Activated CD8-positive, alpha-beta T cell treated with anti-CD3 and anti-CD28 coated beads for 36 hours (primary cell): ENCODE data around the gene UBXN10. TPM values are rescaled to one million over a fixed set of nuclear protein-coding genes. Genes with fewer than 3 reads are reported as not detected.

Experiments
- ATAC-seq: fragments of 200-7000 bp; cut with Tn5 transposase; one replicate; pipeline ENCODE4 v1.10.0; 2021; ENCODE audit warnings: mild to moderate bottlenecking, moderate library complexity
- CTCF ChIA-PET: fragments of 350-600 bp; sonication (Branson Sonifier 250); formaldehyde crosslinking; loops from one replicate; lab custom pipeline; 2021; ENCODE audit warnings: antibody characterized with exemption; lab: Charles Lee
- POLR2A ChIA-PET: fragments of 350-600 bp; sonication (Branson Sonifier 250); formaldehyde crosslinking; loops from one replicate; lab custom pipeline; 2021; ENCODE audit warnings: antibody characterized with exemption; lab: Charles Lee
- DNase-seq: peaks from one replicate; pipeline ENCODE4 v3.0.0-alpha.2; 2020
- H3K27ac Mint-ChIP-seq: one replicate; pipeline ENCODE4 v1.8.0; 2021; ENCODE audit warnings: mild to moderate bottlenecking, mixed read lengths
- H3K27me3 Mint-ChIP-seq: one replicate; pipeline ENCODE4 v1.8.0; 2021; ENCODE audit warnings: mixed read lengths
- H3K36me3 Mint-ChIP-seq: one replicate; pipeline ENCODE4 v1.8.0; 2021; ENCODE audit warnings: low read depth, mixed read lengths
- H3K4me1 Mint-ChIP-seq: one replicate; pipeline ENCODE4 v1.8.0; 2021; ENCODE audit warnings: low read depth, mixed read lengths
- H3K4me3 Mint-ChIP-seq: one replicate; pipeline ENCODE4 v1.8.0; 2021; ENCODE audit warnings: mild to moderate bottlenecking, moderate library complexity, mixed read lengths
- H3K9me3 Mint-ChIP-seq: one replicate; pipeline ENCODE4 v1.8.0; 2021; ENCODE audit warnings: mixed read lengths
- CTCF ChIP-seq: fragments of 200-600 bp; IDR thresholded peaks from one replicate; pipeline ENCODE4 v1.8.0; 2022; ENCODE audit warnings: antibody characterized with exemption, mild to moderate bottlenecking
- intact Hi-C: fragments of 100-400 bp; cut with micrococcal nuclease; formaldehyde crosslinking; loops from one replicate; pipeline ENCODE4 v1.10.0; 2022
- total RNA-seq, 2 experiments: library from RNA; stranded (reverse); gene quantifications; one replicate each; pipeline ENCODE4 v1.2.3, GENCODE V29; 2021

Gene UBXN10
- total RNA-seq, 2 experiments from 2014 or later = 0.34 to 0.45 TPM

DNA sequence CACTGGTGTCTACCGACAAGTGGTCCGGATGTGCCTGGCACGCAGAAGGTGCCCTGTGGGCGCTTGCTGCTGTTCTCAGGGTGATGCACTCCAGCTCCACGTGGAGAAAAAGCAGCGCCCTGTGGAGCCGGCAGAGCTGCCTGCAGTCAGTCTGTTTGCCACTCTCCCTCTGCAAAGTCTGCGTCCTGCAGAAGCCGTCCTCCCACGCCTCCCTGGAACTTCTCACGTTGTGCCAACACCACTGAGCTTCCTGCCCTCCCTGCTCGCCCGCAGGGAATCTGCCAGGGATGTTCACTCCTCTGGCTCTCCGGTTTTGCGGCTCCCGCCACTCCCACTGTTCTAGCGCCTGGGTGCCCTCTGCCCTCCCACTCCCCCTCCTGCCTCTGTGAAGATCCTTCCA lies 19.8 kb upstream of the UBXN10 start:
- Mint-ChIP-seq H3K9me3 (peaks cover 26% of the 10 kb centered on the region), H3K27me3 (peaks cover 2% of the 10 kb centered on the region), H3K4me3 (no peak overlapping the region), H3K27ac (no peak overlapping the region), H3K36me3 (peaks cover 5% of the 10 kb centered on the region), H3K4me1 (peaks cover under 1% of the 10 kb centered on the region)
- ChIA-PET CTCF (interaction anchor here (0.8 to 6.4 kb wide), 9 partner anchors 9 to 106 kb away, joined by 3 to 57 read pairs (median 4); no protein-coding TSS in a partner anchor), POLR2A (interaction anchor here (1.3 kb wide), 1 partner anchor 17 kb away, joined by 3 read pairs; no protein-coding TSS in a partner anchor)
- DNase-seq (no peak), ATAC-seq (no peak)
- intact Hi-C loops = no loop called here
- TF ChIP-seq CTCF = no peak

DNA sequence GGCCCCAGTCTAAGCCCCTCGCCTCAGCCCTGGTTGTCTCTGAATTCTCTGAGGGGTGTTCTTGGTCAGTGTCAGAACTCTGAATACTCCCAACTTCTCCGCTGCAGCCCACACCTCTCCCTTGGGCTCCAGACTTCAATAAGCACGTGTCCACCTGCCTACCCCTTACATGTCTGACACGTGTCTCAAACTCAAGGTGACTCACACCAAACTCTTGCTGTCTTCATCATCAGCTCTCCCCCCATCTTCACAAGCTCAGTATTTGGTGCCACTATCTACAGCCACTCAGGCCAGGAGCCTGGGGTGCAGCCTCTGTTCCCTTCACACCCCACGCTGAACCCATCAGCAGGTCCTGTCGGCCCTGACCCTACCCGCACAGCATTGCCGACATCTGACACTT lies 18.8 kb upstream of the UBXN10 start:
- DNase-seq = no peak
- intact Hi-C loops = no loop called here
- H3K27me3 Mint-ChIP-seq = peaks cover 2% of the 10 kb centered on the region
- H3K4me3 Mint-ChIP-seq = no peak overlapping the region
- H3K9me3 Mint-ChIP-seq = peaks cover 20% of the 10 kb centered on the region
- ATAC-seq = no peak
- TF ChIP-seq CTCF = no peak
- H3K27ac Mint-ChIP-seq = no peak overlapping the region
- POLR2A ChIA-PET = no interaction called here
- peaks cover 5% of the 10 kb centered on the region for H3K36me3 Mint-ChIP-seq
- CTCF ChIA-PET = interaction anchor here (1.6 to 6.4 kb wide), 2 partner anchors 14 to 28 kb away, joined by 4 to 57 read pairs; no protein-coding TSS in a partner anchor
- H3K4me1 Mint-ChIP-seq = peaks cover 8% of the 10 kb centered on the region

DNA sequence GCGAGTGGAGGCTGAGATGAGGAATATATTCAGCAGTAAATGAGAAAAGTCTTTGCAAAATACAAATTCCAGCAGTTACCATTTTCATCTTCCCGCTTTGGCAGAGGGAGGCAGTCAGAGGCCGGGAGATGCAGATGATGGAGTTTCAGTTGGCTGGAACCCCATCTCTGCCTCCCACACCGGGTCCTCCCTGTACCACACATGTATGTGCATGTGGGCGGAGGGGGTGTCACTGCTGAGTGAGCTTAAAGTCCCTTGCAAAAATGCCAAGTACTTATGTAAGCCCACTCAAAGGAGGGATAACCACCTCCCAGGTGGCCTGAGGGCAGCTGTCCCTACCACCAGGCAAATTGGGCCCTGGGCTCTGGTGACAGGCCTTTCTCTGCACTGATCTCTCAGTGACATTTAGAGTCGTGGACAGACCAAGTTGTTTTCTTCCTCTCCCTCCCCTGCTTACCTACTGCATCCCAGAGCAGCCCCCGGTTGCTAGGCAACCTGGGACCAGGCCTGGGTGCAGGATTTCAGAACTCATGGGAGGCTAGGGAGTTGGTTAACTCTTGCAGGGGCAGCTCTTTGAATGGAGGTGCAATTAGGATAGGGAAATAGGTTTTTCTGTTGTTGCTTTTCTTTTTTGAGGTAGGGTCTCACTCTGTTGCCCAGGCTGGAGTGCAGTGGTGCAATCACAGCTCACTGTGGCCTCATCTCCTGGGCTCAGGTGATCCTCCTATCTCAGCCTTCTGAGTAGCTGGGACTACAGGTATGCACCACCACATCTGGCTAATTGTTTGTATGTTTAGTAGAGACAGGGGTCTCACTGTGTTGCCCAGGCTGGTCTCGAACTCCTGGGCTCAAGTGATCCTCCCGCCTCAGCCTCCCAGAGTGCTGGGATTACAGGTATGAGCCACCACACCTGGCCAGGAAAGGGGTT lies 17.1 kb upstream of the UBXN10 start:
- intact Hi-C loops = no loop called here
- no peak for TF ChIP-seq CTCF
- ChIA-PET CTCF (interaction anchor here (1.2 to 1.6 kb wide), 3 partner anchors 12 to 26 kb away, joined by 3 to 7 read pairs (median 5); no protein-coding TSS in a partner anchor), POLR2A (interaction anchor here (0.6 kb wide), 1 partner anchor 18 kb away, joined by 3 read pairs; no protein-coding TSS in a partner anchor)
- Mint-ChIP-seq H3K36me3 (no peaks in the 10 kb centered on the region), H3K4me1 (peaks cover 10% of the 10 kb centered on the region), H3K27ac (no peak overlapping the region), H3K4me3 (no peak overlapping the region), H3K27me3 (peaks cover 2% of the 10 kb centered on the region), H3K9me3 (peaks cover 9% of the 10 kb centered on the region)
- no peak for DNase-seq
- no peak for ATAC-seq

DNA sequence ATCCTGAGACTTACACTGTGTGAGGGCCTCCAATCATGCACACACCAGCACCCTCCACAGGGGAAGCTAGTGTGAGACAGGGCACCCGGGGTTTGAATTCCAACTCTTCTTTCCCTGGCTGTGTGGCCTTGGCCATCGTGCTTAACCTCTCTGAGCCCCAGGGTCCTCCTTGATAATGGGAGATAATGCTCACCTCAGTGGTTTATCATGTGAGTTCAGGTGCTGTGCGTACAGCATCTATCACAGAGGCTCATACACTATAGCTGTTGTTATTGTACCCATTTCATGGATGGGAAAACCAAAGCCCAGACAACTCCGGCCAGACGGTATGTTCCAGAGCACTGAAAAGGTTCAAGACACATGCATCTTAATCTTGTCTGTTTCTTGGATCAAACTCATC lies 16.0 kb upstream of the UBXN10 start:
- DNase-seq = no peak
- H3K4me1 Mint-ChIP-seq = peaks cover 19% of the 10 kb centered on the region
- peaks cover 5% of the 10 kb centered on the region for H3K9me3 Mint-ChIP-seq
- H3K27me3 Mint-ChIP-seq = peaks cover 2% of the 10 kb centered on the region
- H3K36me3 Mint-ChIP-seq = no peaks in the 10 kb centered on the region
- ATAC-seq = no peak
- H3K27ac Mint-ChIP-seq = no peak overlapping the region
- no peak overlapping the region for H3K4me3 Mint-ChIP-seq
- no peak for TF ChIP-seq CTCF
- ChIA-PET POLR2A (no interaction called here), CTCF (interaction anchor here (1.2 to 1.6 kb wide), 2 partner anchors 15 to 25 kb away, joined by 5 to 7 read pairs; no protein-coding TSS in a partner anchor)
- intact Hi-C loops = no loop called here
